Keratinocyte (primary cell): ENCODE results near the gene RHOB. TPM values are rescaled to one million over a fixed set of nuclear protein-coding genes. Genes with fewer than 3 reads are reported as not detected.

Source experiments
- DNase-seq: peaks from one replicate; pipeline ENCODE4 v3.0.0-alpha.2; 2011; ENCODE audit warnings: low read depth, missing footprints, low spot score
- FAIRE-seq: peaks from 2 replicates; lab custom pipeline; 2011; peaks lifted over from hg19 to GRCh38; lab: Jason Lieb, UNC
- H2AFZ ChIP-seq: 2 replicates; pipeline ENCODE4 v1.6.0; 2012; ENCODE audit warnings: low read length, control low read depth, inconsistent platforms; ENCODE audit not compliant: control insufficient read depth
- H3K27ac ChIP-seq: 2 replicates; pipeline ENCODE4 v1.5.1; 2011; ENCODE audit warnings: low read length; ENCODE audit not compliant: control insufficient read depth, insufficient read depth
- H3K27me3 ChIP-seq: 3 replicates; pipeline ENCODE4 v1.6.0; 2011; ENCODE audit warnings: low read length; ENCODE audit not compliant: control insufficient read depth, insufficient read depth; ENCODE audit errors: extremely low read depth
- H3K36me3 ChIP-seq, 2 experiments: 2 replicates in 1 of 2; 3 replicates in 1 of 2; pipeline ENCODE4 v1.5.1; 2011; ENCODE audit warnings: low read length in 2 of 2, mild to moderate bottlenecking in 1 of 2; ENCODE audit not compliant: control insufficient read depth in 2 of 2, insufficient read depth in 2 of 2; ENCODE audit errors: extremely low read depth in 1 of 2
- H3K4me1 ChIP-seq: 3 replicates; pipeline ENCODE4 v1.5.1; 2011; ENCODE audit warnings: low read length; ENCODE audit not compliant: control insufficient read depth, insufficient read depth; ENCODE audit errors: extremely low read depth
- H3K4me2 ChIP-seq: 3 replicates; pipeline ENCODE4 v1.6.0; 2011; ENCODE audit warnings: low read depth, low read length; ENCODE audit not compliant: control insufficient read depth, insufficient read depth; ENCODE audit errors: extremely low read depth
- H3K4me3 ChIP-seq, 3 experiments: fragments of 200-600 bp in 1 of 3; sonication (generic) in 1 of 3; 2 replicates in 2 of 3; 3 replicates in 1 of 3; pipeline ENCODE4 v1.5.1; 2011 to 2016; ENCODE audit warnings: low read length in 3 of 3, mild to moderate bottlenecking in 3 of 3, control low read depth in 2 of 3, inconsistent platforms in 1 of 3, low read depth in 1 of 3, mixed read lengths in 1 of 3, mixed run types in 1 of 3, moderate library complexity in 1 of 3; ENCODE audit not compliant: control insufficient read depth in 2 of 3, insufficient read depth in 2 of 3; ENCODE audit errors: extremely low read depth in 1 of 3
- H3K79me2 ChIP-seq: 2 replicates; pipeline ENCODE4 v1.6.0; 2012; ENCODE audit warnings: low read length; ENCODE audit not compliant: control insufficient read depth, insufficient read depth
- H3K9ac ChIP-seq: 3 replicates; pipeline ENCODE4 v1.6.0; 2011; ENCODE audit warnings: low read length; ENCODE audit not compliant: control insufficient read depth, insufficient read depth; ENCODE audit errors: extremely low read depth
- H3K9me1 ChIP-seq: 3 replicates; pipeline ENCODE4 v1.6.0; 2011; ENCODE audit warnings: low read length; ENCODE audit not compliant: control insufficient read depth, insufficient read depth; ENCODE audit errors: extremely low read depth
- H3K9me3 ChIP-seq: 2 replicates; pipeline ENCODE4 v1.5.1; 2012; ENCODE audit warnings: low read depth, low read length; ENCODE audit not compliant: control insufficient read depth
- H4K20me1 ChIP-seq: 3 replicates; pipeline ENCODE4 v1.6.0; 2011; ENCODE audit warnings: low read length; ENCODE audit not compliant: control insufficient read depth, insufficient read depth; ENCODE audit errors: extremely low read depth
- CTCF ChIP-seq, 3 experiments: IDR thresholded peaks in 1 of 3; conservative IDR thresholded peaks in 1 of 3; optimal IDR thresholded peaks in 1 of 3; 2 replicates in 2 of 3; 3 replicates in 1 of 3; pipeline versions ENCODE3 to v1.5.1; 2011; ENCODE audit warnings: low read length in 3 of 3, mild to moderate bottlenecking in 3 of 3, moderate library complexity in 2 of 3, control low read depth in 1 of 3, inconsistent platforms in 1 of 3; ENCODE audit not compliant: insufficient read depth in 2 of 3; ENCODE audit errors: extremely low read depth in 1 of 3
- EZH2 ChIP-seq: IDR thresholded peaks from one replicate; pipeline ENCODE4 v1.6.1; 2012; ENCODE audit warnings: inconsistent platforms, mild to moderate bottlenecking, low read length, moderate library complexity
- dilution Hi-C: fragments of 300-500 bp; cut with MboI; formaldehyde crosslinking; loops from one replicate; pipeline ENCODE4 v1.7.0; 2020; ENCODE audit warnings: low sequenced_read_pairs; ENCODE audit not compliant: extremely low pct_ligation_motif_present
- polyA plus RNA-seq, 5 experiments: library from polyadenylated mRNA; depleted of rRNA in 3 of 5; stranded (reverse) in 3 of 5; stranded (forward) in 1 of 5; unstranded in 1 of 5; fragments of >200 nt; gene quantifications; 1 replicate in 1 of 5; 2 replicates in 3 of 5; 3 replicates in 1 of 5; pipeline versions ENCODE4 v1.2.1 to v1.2.3, GENCODE V29; 2011 to 2012; ENCODE audit warnings: missing spikeins in 2 of 5, low read depth in 1 of 5, low replicate concordance in 1 of 5

Gene RHOB
- polyA plus RNA-seq, 1 donor (not counting 4 experiments of a cell fraction or from before 2014, with no cell fraction given): 23.6 TPM

GRCh38 chr2:20419752-20420151 is 27.1 kb upstream of the RHOB start:
- DNase-seq (no peak), FAIRE-seq (no peak)
- H3K27me3 ChIP-seq: no peaks in the 10 kb centered on the region
- no peak overlapping the region for H3K4me2 ChIP-seq
- H3K9me3 ChIP-seq: no peaks in the 10 kb centered on the region
- H3K79me2 ChIP-seq: no peaks in the 10 kb centered on the region
- no peak overlapping the region for H3K4me3 ChIP-seq
- no peaks in the 10 kb centered on the region for H3K9me1 ChIP-seq
- no peaks in the 10 kb centered on the region for H4K20me1 ChIP-seq
- no peaks in the 10 kb centered on the region for H3K36me3 ChIP-seq
- H3K4me1 ChIP-seq: peaks cover 27% of the 10 kb centered on the region
- no peak for TF ChIP-seq EZH2
- no peak for TF ChIP-seq CTCF (optimal IDR thresholded peaks at IDR 0.05 in 1 of 3, IDR thresholded peaks at IDR 0.05 in 1 of 3, conservative IDR thresholded peaks at IDR 0.05 in 1 of 3; ENCODE audit: extremely low read depth in 1 of 3, insufficient read depth in 2 of 3, low read length in 3 of 3)
- no peak overlapping the region for H3K9ac ChIP-seq
- no peak overlapping the region for H3K27ac ChIP-seq
- no peak overlapping the region for H2AFZ ChIP-seq
- dilution Hi-C loops: no loop called here

- no peaks in the 10 kb centered on the region for H3K9me3 ChIP-seq
- FAIRE-seq (no peak), DNase-seq (no peak)
- H2AFZ ChIP-seq: no peak overlapping the region
- TF ChIP-seq CTCF (optimal IDR thresholded peaks at IDR 0.05 in 1 of 3, IDR thresholded peaks at IDR 0.05 in 1 of 3, conservative IDR thresholded peaks at IDR 0.05 in 1 of 3; ENCODE audit: extremely low read depth in 1 of 3, insufficient read depth in 2 of 3, low read length in 3 of 3) (no peak), EZH2 (no peak)
- H3K36me3 ChIP-seq: no peaks in the 10 kb centered on the region
- no peaks in the 10 kb centered on the region for H3K79me2 ChIP-seq
- H3K27ac ChIP-seq: no peak overlapping the region
- no peaks in the 10 kb centered on the region for H3K27me3 ChIP-seq
- no peak overlapping the region for H3K4me3 ChIP-seq
- no peak overlapping the region for H3K9ac ChIP-seq
- H3K9me1 ChIP-seq: no peaks in the 10 kb centered on the region
- H4K20me1 ChIP-seq: no peaks in the 10 kb centered on the region
- H3K4me1 ChIP-seq: peaks cover 27% of the 10 kb centered on the region
- peak overlapping the region; percentile 31 for H3K4me2 ChIP-seq
- dilution Hi-C loops: no loop called here
These were observed 25.4 kb upstream of the RHOB start for GRCh38 chr2:20421336-20421987.
